IMR-90 (cell line): Measurements from ENCODE around the gene CLDN24. TPM values are rescaled to one million over a fixed set of nuclear protein-coding genes. Genes with fewer than 3 reads are reported as not detected.
"Not testable (repeated sequence)": the region's sequence is repeated elsewhere in the genome, so short reads cannot be mapped to it uniquely, and the experiment has no call there.

Experiments used
- ATAC-seq: fragments of 200-7000 bp; cut with Tn5 transposase; 2 replicates; pipeline ENCODE4 v1.9.1; 2020; ENCODE audit warnings: low read depth, mild to moderate bottlenecking, moderate library complexity
- BruUV-seq: library from RNA; stranded (reverse); fragments of 400-500 nt; replicated peaks from 2 replicates; lab custom pipeline; 2021; lab: Mats Ljungman, UMichigan
- CTCF ChIA-PET: fragments of 300-600 bp; formaldehyde crosslinking; extraction: SDS; loops from one replicate; lab custom pipeline; 2021; ENCODE audit warnings: antibody characterized with exemption; lab: Yijun Ruan, JAX
- POLR2A ChIA-PET: fragments of 300-600 bp; sonication (Branson Sonifier 250); formaldehyde crosslinking; loops from one replicate; lab custom pipeline; 2022; ENCODE audit warnings: antibody characterized with exemption; ENCODE audit not compliant: unreplicated experiment; lab: Charles Lee
- DNase-seq: peaks from one replicate; pipeline ENCODE4 v3.0.0; 2013
- H2AFZ ChIP-seq: replicated peaks from 2 replicates; pipeline ENCODE3; 2013; ENCODE audit warnings: low read length, mild to moderate bottlenecking; ENCODE audit not compliant: poor library complexity
- H2AK5ac ChIP-seq: 2 replicates; pipeline ENCODE4 v1.6.1; 2013; ENCODE audit warnings: low read depth, low read length, inconsistent platforms
- H2AK9ac ChIP-seq: replicated peaks from 2 replicates; pipeline ENCODE3; 2013; ENCODE audit warnings: mild to moderate bottlenecking, low read depth, low read length, moderate library complexity; ENCODE audit not compliant: poor library complexity
- H2BK120ac ChIP-seq: 2 replicates; pipeline ENCODE4 v1.6.1; 2013; ENCODE audit warnings: low read depth, low read length, inconsistent platforms
- H2BK15ac ChIP-seq: 3 replicates; pipeline ENCODE4 v1.6.1; 2013; ENCODE audit warnings: low read depth, low read length, inconsistent platforms
- H2BK20ac ChIP-seq: 2 replicates; pipeline ENCODE4 v1.6.1; 2013; ENCODE audit warnings: low read depth, mild to moderate bottlenecking, inconsistent platforms, low read length, moderate library complexity
- H2BK5ac ChIP-seq: 2 replicates; pipeline ENCODE4 v1.6.1; 2013; ENCODE audit warnings: mild to moderate bottlenecking, low read depth, low read length, inconsistent platforms; ENCODE audit not compliant: poor library complexity, severe bottlenecking
- H3K14ac ChIP-seq: replicated peaks from 2 replicates; pipeline ENCODE4 v1.6.1; 2013; ENCODE audit warnings: low read depth, low read length, inconsistent platforms
- H3K18ac ChIP-seq: 2 replicates; pipeline ENCODE4 v1.6.1; 2013; ENCODE audit warnings: low read depth, low read length, control low read depth
- H3K23ac ChIP-seq: 2 replicates; pipeline ENCODE4 v1.6.1; 2013; ENCODE audit warnings: low read depth, low read length, inconsistent platforms
- H3K27ac ChIP-seq: 2 replicates; pipeline ENCODE4 v1.5.1; 2013; ENCODE audit warnings: mild to moderate bottlenecking, control low read depth, low read length; ENCODE audit not compliant: insufficient read depth
- H3K27me3 ChIP-seq: 2 replicates; pipeline ENCODE4 v1.6.1; 2013; ENCODE audit warnings: low read length; ENCODE audit not compliant: control insufficient read depth, insufficient read depth
- H3K36me3 ChIP-seq: 2 replicates; pipeline ENCODE4 v1.6.1; 2013; ENCODE audit warnings: low read length, mixed read lengths; ENCODE audit not compliant: control insufficient read depth, insufficient read depth
- H3K4ac ChIP-seq: 2 replicates; pipeline ENCODE4 v1.6.1; 2013; ENCODE audit warnings: low read depth, low read length, inconsistent platforms
- H3K4me1 ChIP-seq: 2 replicates; pipeline ENCODE4 v1.6.1; 2013; ENCODE audit warnings: low read length, mixed read lengths; ENCODE audit not compliant: control insufficient read depth, insufficient read depth
- H3K4me2 ChIP-seq: 2 replicates; pipeline ENCODE4 v1.6.1; 2013; ENCODE audit warnings: low read depth, mild to moderate bottlenecking, control low read depth, low read length, moderate library complexity
- H3K4me3 ChIP-seq: 2 replicates; pipeline ENCODE4 v1.5.1; 2013; ENCODE audit warnings: low read depth, mild to moderate bottlenecking, control low read depth, low read length, moderate library complexity; ENCODE audit not compliant: insufficient read depth
- H3K56ac ChIP-seq: 2 replicates; pipeline ENCODE4 v1.6.1; 2013; ENCODE audit warnings: low read length, inconsistent platforms; ENCODE audit not compliant: insufficient read depth; ENCODE audit errors: extremely low read depth
- H3K79me1 ChIP-seq, 2 experiments: 2 replicates each; pipeline ENCODE4 v1.6.1; 2013; ENCODE audit warnings: low read length in 2 of 2, inconsistent platforms in 1 of 2, low read depth in 1 of 2
- H3K9ac ChIP-seq: 2 replicates; pipeline ENCODE4 v1.6.1; 2013; ENCODE audit warnings: low read depth, low read length, control low read depth
- H3K9me1 ChIP-seq: 2 replicates; pipeline ENCODE4 v1.6.1; 2013; ENCODE audit warnings: low read length, inconsistent platforms; ENCODE audit not compliant: insufficient read depth
- H3K9me3 ChIP-seq: 2 replicates; pipeline ENCODE4 v1.6.1; 2013; ENCODE audit warnings: low read length; ENCODE audit not compliant: control insufficient read depth, insufficient read depth
- H4K20me1 ChIP-seq: 2 replicates; pipeline ENCODE4 v1.6.1; 2013; ENCODE audit warnings: low read length, inconsistent platforms; ENCODE audit not compliant: insufficient read depth
- H4K5ac ChIP-seq: 2 replicates; pipeline ENCODE4 v1.6.1; 2013; ENCODE audit warnings: mild to moderate bottlenecking, low read depth, low read length, control low read depth
- H4K8ac ChIP-seq, 2 experiments: 2 replicates each; pipeline ENCODE4 v1.6.1; 2013; ENCODE audit warnings: low read depth in 2 of 2, low read length in 2 of 2, control low read depth in 1 of 2, inconsistent platforms in 1 of 2
- H4K91ac ChIP-seq: 2 replicates; pipeline ENCODE4 v1.6.1; 2013; ENCODE audit warnings: low read depth, low read length, inconsistent platforms; ENCODE audit not compliant: insufficient read depth
- CEBPB ChIP-seq: IDR thresholded peaks from 2 replicates; pipeline ENCODE4 v1.6.1; 2012; ENCODE audit warnings: low read depth, low read length, improper control_type of control experiment
- CHD1 ChIP-seq: IDR thresholded peaks from 2 replicates; pipeline ENCODE4 v1.6.1; 2012; ENCODE audit warnings: low read depth, low read length, improper control_type of control experiment
- NFE2L2 ChIP-seq: fragments of 150-350 bp; IDR thresholded peaks from 2 replicates; pipeline ENCODE4 v1.6.1; 2016; ENCODE audit warnings: low read depth, mild to moderate bottlenecking, low read length
- RAD21 ChIP-seq: IDR thresholded peaks from 2 replicates; pipeline ENCODE4 v1.6.1; 2012; ENCODE audit warnings: low read length, improper control_type of control experiment
- WGBS, 2 experiments: methylation state at CpG; one replicate each; pipeline versions ENCODE4 v1.1.5 to v1.1.7; 2013; ENCODE audit warnings: missing lambda C conversion rate in 2 of 2; ENCODE audit not compliant: insufficient read length in 1 of 2; ENCODE audit errors: extremely low coverage in 2 of 2; 5-methylcytosine and 5-hydroxymethylcytosine counted together
- dilution Hi-C: fragments of 300-500 bp; cut with HindIII; formaldehyde crosslinking; loops from one replicate; pipeline ENCODE4 v1.14.3; 2018; ENCODE audit warnings: low sequenced_read_pairs; ENCODE audit not compliant: unreplicated experiment
- in situ Hi-C: fragments of 300-500 bp; cut with MboI; formaldehyde crosslinking; loops from 3 replicates; pipeline ENCODE4 v1.14.3; 2019; ENCODE audit warnings: low sequenced_read_pairs, inconsistent platforms, mixed read lengths
- intact Hi-C: fragments of 100-400 bp; cut with micrococcal nuclease; formaldehyde crosslinking; loops from 2 replicates; pipeline ENCODE4 v1.10.0; 2022
- polyA plus RNA-seq, 3 experiments: library from polyadenylated mRNA; depleted of rRNA; stranded (reverse); fragments of >200 nt; gene quantifications; 2 replicates each; pipeline ENCODE4 v1.2.3, GENCODE V29; 2012; ENCODE audit warnings: low replicate concordance in 1 of 3
- total RNA-seq: library from RNA; depleted of rRNA; stranded (reverse); fragments of >200 nt; gene quantifications from 2 replicates; pipeline ENCODE4 v1.2.3, GENCODE V29; 2012
- TF ChIP-seq, protein P1 (sequence below): fragments of 150-350 bp; IDR thresholded peaks from 2 replicates; pipeline ENCODE4 v1.6.1; 2017; ENCODE audit warnings: mild to moderate bottlenecking, antibody characterized with exemption, low read length, low read depth

The CLDN24 gene
- total and polyA plus RNA-seq, 2 of the 4 experiments (the other 2 are of a cell fraction) = not detected

DNA sequence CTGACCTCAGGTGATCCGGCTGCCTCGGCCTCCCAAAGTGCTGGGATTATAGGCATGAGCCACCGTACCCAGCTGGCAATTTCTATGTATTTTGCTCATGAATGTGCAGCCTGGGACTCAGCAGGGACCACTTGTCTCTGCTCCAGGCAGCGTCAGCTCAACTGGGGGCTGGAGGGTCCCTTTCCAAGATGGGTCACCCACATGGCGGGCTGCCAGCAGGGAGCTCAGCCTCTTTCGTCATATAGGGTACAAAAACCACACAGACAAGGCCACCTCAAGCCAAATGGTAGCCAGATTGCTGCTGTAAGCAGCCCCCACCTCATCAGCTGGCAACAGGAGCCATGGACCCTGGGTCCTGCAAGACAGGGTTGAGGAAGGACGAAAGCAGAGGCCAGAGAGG, 2.4 kb upstream of the CLDN24 start:
- H2AK9ac ChIP-seq = no peak overlapping the region
- no peaks in the 10 kb centered on the region for H3K36me3 ChIP-seq
- no peak overlapping the region for H3K18ac ChIP-seq
- no peak overlapping the region for H2AFZ ChIP-seq
- no TSS peak for BruUV-seq
- DNase-seq = no peak
- no peak overlapping the region for H3K56ac ChIP-seq
- no peak for ATAC-seq
- H3K27ac ChIP-seq = no peak overlapping the region
- H3K4ac ChIP-seq = no peak overlapping the region
- H3K27me3 ChIP-seq = no peaks in the 10 kb centered on the region
- H4K20me1 ChIP-seq = no peaks in the 10 kb centered on the region
- no peak overlapping the region for H4K8ac ChIP-seq
- H3K79me1 ChIP-seq = no peaks in the 10 kb centered on the region
- H3K9ac ChIP-seq = no peak overlapping the region
- no peak overlapping the region for H2BK5ac ChIP-seq
- H3K14ac ChIP-seq = no peak overlapping the region
- H3K4me3 ChIP-seq = no peak overlapping the region
- H2BK120ac ChIP-seq = no peak overlapping the region
- H3K4me2 ChIP-seq = no peak overlapping the region
- intact Hi-C loops = no loop called here
- peaks cover 7% of the 10 kb centered on the region for H3K9me3 ChIP-seq
- dilution Hi-C loops = no loop called here
- in situ Hi-C loops = no loop called here
- no peak overlapping the region for H2BK20ac ChIP-seq
- ChIA-PET CTCF (no interaction called here), POLR2A (no interaction called here)
- H3K9me1 ChIP-seq = 0 out of 2 replicates have a peak, but pooled peaks cover 2% of the 10 kb centered on the region
- TF ChIP-seq RAD21 (no peak), CHD1 (no peak), NFE2L2 (no peak), CEBPB (no peak)
- TF ChIP-seq, protein P1, sequence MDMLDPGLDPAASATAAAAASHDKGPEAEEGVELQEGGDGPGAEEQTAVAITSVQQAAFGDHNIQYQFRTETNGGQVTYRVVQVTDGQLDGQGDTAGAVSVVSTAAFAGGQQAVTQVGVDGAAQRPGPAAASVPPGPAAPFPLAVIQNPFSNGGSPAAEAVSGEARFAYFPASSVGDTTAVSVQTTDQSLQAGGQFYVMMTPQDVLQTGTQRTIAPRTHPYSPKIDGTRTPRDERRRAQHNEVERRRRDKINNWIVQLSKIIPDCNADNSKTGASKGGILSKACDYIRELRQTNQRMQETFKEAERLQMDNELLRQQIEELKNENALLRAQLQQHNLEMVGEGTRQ = no peak
- H2BK15ac ChIP-seq = no peak overlapping the region
- 100% methylated on average over 4 of the region's 7 CpGs; no CpG with 5 or more reads in 1 of the 2 experiments for WGBS, 2 experiments
- no peak overlapping the region for H4K91ac ChIP-seq
- H3K4me1 ChIP-seq = peaks cover 3% of the 10 kb centered on the region; the same call in 1 of the 2 replicates
- H4K5ac ChIP-seq = no peak overlapping the region
- H2AK5ac ChIP-seq = no peak overlapping the region
- H3K23ac ChIP-seq = no peak overlapping the region

DNA sequence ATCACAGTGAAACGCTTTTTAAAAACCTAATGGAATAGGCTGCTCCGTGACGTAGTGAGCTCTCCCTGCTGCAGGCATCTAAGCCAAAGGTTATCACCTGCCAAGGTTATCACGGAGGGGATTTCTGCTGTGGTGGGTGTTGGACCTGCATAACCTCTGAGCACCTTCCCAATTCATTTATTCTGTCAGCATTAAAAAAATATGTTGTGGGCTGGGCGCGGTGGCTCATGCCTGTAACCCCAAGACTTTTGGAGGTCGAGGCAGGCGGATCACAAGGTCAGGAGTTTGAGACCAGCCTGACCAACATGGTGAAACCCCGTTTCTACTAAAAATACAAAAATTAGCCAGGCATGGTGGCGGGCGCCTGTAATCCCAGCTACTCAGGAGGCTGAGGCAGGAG, 1.8 kb upstream of the CLDN24 start:
- H3K4me2 ChIP-seq, POLR2A ChIA-PET, ATAC-seq, H3K18ac ChIP-seq, H2BK15ac ChIP-seq, H3K14ac ChIP-seq, H4K91ac ChIP-seq, H3K36me3 ChIP-seq, H2AFZ ChIP-seq, H3K27ac ChIP-seq, DNase-seq, H2BK20ac ChIP-seq, H2BK5ac ChIP-seq, H3K27me3 ChIP-seq, H2AK9ac ChIP-seq, H3K4ac ChIP-seq, dilution Hi-C loops, H3K23ac ChIP-seq, in situ Hi-C loops, H3K9ac ChIP-seq, H4K20me1 ChIP-seq, H3K9me1 ChIP-seq, H3K79me1 ChIP-seq, H3K9me3 ChIP-seq, BruUV-seq, H2BK120ac ChIP-seq, H3K4me1 ChIP-seq, H2AK5ac ChIP-seq, H4K5ac ChIP-seq, H3K4me3 ChIP-seq, intact Hi-C loops, H3K56ac ChIP-seq, H4K8ac ChIP-seq: not testable (repeated sequence)
- CTCF ChIA-PET = interaction anchor here (1.1 kb wide), 1 partner anchor 62 kb away, joined by 3 read pairs; no protein-coding TSS in a partner anchor
- no CpG with 5 or more reads among the region's 11 CpGs for WGBS, 2 experiments
